ENCODE results near the gene ABCA5. TPM values are rescaled to one million over a fixed set of nuclear protein-coding genes. Genes with fewer than 3 reads are reported as not detected.
A peak's percentile ranks its signal among the peaks of the same experiment; 100 is the strongest.

Gene ABCA5
- total RNA-seq, 1 experiment from 2014 or later = 9.6 TPM

DNA sequence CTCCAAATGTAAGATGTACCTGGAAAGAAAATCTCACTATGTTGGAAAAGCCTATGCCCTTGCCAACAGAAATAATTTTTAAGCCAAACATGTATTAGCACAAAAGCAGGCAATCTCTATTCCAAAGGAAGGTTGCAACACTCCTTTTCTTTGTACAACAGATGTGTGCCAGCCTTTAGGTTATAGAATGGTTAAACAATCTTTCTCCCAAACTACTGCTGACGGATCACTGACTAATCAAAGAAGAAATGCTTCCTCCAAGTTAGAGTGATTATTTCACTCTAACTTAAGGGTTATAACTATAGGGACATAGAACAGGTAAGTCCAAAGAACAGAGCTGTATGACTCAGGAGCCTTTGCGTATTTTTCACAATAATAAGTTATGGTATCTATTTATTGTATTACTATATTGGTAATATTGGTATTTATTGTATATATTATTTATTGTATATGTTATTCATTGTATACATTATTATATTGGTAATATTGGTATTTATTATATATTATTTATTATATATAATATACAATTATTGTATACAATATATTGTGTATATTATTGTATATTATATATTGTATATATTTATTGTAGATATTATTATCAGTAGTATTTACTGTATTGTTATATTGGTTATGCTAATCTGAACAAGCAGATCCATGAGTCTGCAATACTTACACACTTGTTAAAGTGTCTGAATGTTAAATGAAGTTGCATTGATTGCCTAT, 36.7 kb upstream of the ABCA5 start:
- TF ChIP-seq, protein P1, sequence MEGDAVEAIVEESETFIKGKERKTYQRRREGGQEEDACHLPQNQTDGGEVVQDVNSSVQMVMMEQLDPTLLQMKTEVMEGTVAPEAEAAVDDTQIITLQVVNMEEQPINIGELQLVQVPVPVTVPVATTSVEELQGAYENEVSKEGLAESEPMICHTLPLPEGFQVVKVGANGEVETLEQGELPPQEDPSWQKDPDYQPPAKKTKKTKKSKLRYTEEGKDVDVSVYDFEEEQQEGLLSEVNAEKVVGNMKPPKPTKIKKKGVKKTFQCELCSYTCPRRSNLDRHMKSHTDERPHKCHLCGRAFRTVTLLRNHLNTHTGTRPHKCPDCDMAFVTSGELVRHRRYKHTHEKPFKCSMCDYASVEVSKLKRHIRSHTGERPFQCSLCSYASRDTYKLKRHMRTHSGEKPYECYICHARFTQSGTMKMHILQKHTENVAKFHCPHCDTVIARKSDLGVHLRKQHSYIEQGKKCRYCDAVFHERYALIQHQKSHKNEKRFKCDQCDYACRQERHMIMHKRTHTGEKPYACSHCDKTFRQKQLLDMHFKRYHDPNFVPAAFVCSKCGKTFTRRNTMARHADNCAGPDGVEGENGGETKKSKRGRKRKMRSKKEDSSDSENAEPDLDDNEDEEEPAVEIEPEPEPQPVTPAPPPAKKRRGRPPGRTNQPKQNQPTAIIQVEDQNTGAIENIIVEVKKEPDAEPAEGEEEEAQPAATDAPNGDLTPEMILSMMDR (IDR thresholded peaks at IDR 0.05; ENCODE audit: unreplicated experiment) = no peak
- H3K36me3 Mint-ChIP-seq (ENCODE audit: insufficient read depth, unreplicated experiment) = no peaks in the 10 kb centered on the region
- peak; percentile 77 for DNase-seq (ENCODE audit: unreplicated experiment)
- H3K27me3 Mint-ChIP-seq (ENCODE audit: insufficient read depth, unreplicated experiment) = no peaks in the 10 kb centered on the region
- ChIA-PET POLR2A (interaction anchor here (0.6 to 2.3 kb wide), 2 partner anchors 111 to 132 kb away, joined by 4 to 6 read pairs; no protein-coding TSS in a partner anchor), CTCF (interaction anchor here (1.4 kb wide), 1 partner anchor 161 kb away, joined by 6 read pairs; no protein-coding TSS in a partner anchor)
- no TSS peak for BruUV-seq (replicated peaks)
- intact Hi-C loops (cut with micrococcal nuclease) = no loop called here
- H3K4me1 Mint-ChIP-seq (ENCODE audit: insufficient read depth, unreplicated experiment) = peaks cover 14% of the 10 kb centered on the region
- no peaks in the 10 kb centered on the region for H3K9me3 Mint-ChIP-seq (ENCODE audit: unreplicated experiment)
- H3K4me3 Mint-ChIP-seq (ENCODE audit: unreplicated experiment) = no peak overlapping the region
- peak overlapping the region; percentile 63 for H3K27ac Mint-ChIP-seq (ENCODE audit: low read depth, unreplicated experiment)

DNA sequence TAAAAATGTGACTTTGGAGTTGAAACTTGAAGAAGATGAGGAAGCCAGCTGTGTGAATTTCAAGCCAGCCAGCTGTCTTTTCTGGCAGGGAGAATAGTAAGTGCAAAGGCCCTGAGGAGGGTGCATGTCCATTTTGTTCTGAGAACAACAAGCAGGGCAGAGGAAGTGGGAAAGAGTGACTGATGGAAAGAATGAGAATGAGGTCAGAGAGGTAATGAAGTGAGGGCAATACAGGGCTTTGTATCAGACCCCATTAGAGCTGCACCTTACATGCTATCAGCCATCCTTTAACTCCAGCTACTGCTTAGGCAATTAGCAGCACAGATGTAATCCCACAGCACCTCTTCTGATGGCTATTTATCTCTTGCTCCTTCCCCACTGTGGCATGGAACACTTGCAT, 34.2 kb upstream of the ABCA5 start:
- DNase-seq (ENCODE audit: unreplicated experiment) = no peak
- H3K27me3 Mint-ChIP-seq (ENCODE audit: insufficient read depth, unreplicated experiment) = no peaks in the 10 kb centered on the region
- ChIA-PET CTCF (interaction anchor here (0.6 to 1.4 kb wide), 5 partner anchors 44 to 163 kb away, joined by 3 to 10 read pairs (median 4); no protein-coding TSS in a partner anchor), POLR2A (interaction anchor here (0.6 to 0.8 kb wide), 2 partner anchors 24 to 119 kb away, joined by 3 read pairs; no protein-coding TSS in a partner anchor)
- BruUV-seq (replicated peaks) = no TSS peak
- intact Hi-C loops (cut with micrococcal nuclease) = no loop called here
- H3K9me3 Mint-ChIP-seq (ENCODE audit: unreplicated experiment) = no peaks in the 10 kb centered on the region
- H3K4me3 Mint-ChIP-seq (ENCODE audit: unreplicated experiment) = no peak overlapping the region
- TF ChIP-seq, protein P1 (IDR thresholded peaks at IDR 0.05; ENCODE audit: unreplicated experiment) = no peak
- no peak overlapping the region for H3K27ac Mint-ChIP-seq (ENCODE audit: low read depth, unreplicated experiment)
- peaks cover 9% of the 10 kb centered on the region for H3K4me1 Mint-ChIP-seq (ENCODE audit: insufficient read depth, unreplicated experiment)
- no peaks in the 10 kb centered on the region for H3K36me3 Mint-ChIP-seq (ENCODE audit: insufficient read depth, unreplicated experiment)

DNA sequence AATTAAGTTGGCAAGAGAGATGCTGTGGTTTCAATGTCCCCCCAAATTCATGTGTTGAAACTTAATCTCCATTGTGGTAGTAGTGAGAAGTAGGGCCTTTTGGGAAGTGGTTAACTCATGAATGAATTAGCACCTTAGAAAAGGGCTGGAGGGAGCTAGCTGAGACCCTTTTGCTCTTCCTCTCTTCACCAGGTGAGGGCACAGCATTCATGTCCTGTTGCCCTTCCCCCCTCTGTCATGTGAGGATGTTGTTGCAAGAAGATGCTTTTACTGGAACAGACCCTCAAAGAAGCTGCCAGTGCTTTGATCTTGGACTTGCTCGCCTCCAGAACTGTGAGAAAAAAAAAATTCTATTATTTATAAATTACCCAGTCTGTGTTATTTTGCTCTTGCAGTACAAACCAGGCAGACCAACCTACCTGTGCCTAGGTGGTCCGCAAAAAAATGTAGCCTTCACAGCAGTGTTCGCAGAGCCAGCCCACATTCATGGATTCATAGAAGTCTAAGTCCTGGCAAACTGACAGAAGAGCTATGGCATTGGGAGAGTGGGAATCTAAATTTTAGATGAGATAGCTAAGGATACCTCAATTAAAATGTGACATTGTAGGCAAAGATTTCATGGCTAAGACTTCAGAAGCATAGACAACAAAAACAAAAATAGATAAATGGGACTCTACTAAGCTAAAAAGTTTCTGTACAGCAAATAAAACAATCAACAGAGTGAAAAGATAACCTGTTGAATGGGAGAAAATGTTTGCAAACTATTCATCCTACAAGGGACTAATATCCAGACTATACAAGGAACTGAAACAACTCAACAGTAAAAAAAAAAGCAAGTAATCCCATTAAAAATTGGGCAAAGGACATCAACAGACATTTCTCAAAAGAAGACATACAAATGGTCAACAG, 32.0 kb upstream of the ABCA5 start:
- H3K27ac Mint-ChIP-seq (ENCODE audit: low read depth, unreplicated experiment) = no peak overlapping the region
- DNase-seq (ENCODE audit: unreplicated experiment) = peak; percentile 22
- TF ChIP-seq, protein P1 (IDR thresholded peaks at IDR 0.05; ENCODE audit: unreplicated experiment) = no peak
- no peaks in the 10 kb centered on the region for H3K36me3 Mint-ChIP-seq (ENCODE audit: insufficient read depth, unreplicated experiment)
- H3K4me3 Mint-ChIP-seq (ENCODE audit: unreplicated experiment) = no peak overlapping the region
- POLR2A ChIA-PET = interaction anchor here (0.6 to 1.8 kb wide), 3 partner anchors 9 to 144 kb away, joined by 3 to 7 read pairs (median 5); partner anchors contain the start of gene ABCA5
- CTCF ChIA-PET = interaction anchor here (0.6 to 2.0 kb wide), 4 partner anchors 10 to 166 kb away, joined by 3 to 7 read pairs (median 4); partner anchors contain the start of gene MAP2K6
- BruUV-seq (replicated peaks) = no TSS peak
- intact Hi-C loops (cut with micrococcal nuclease) = no loop called here
- H3K27me3 Mint-ChIP-seq (ENCODE audit: insufficient read depth, unreplicated experiment) = no peaks in the 10 kb centered on the region
- peaks cover 8% of the 10 kb centered on the region for H3K4me1 Mint-ChIP-seq (ENCODE audit: insufficient read depth, unreplicated experiment)
- no peaks in the 10 kb centered on the region for H3K9me3 Mint-ChIP-seq (ENCODE audit: unreplicated experiment)
